Mammary epithelial cell (primary cell): ENCODE data around the gene APOE.

Source experiments
- CTCF ChIP-seq, 2 donors: IDR thresholded peaks in 1 of 2; conservative IDR thresholded peaks in 1 of 2; 2 replicates each; pipeline ENCODE4 v1.5.1; 2011 to 2012; ENCODE audit warnings: inconsistent platforms in 2 of 2, low read length in 2 of 2, mild to moderate bottlenecking in 2 of 2, control low read depth in 1 of 2, low read depth in 1 of 2; ENCODE audit not compliant: insufficient read depth in 1 of 2; ENCODE audit errors: extremely low read depth in 1 of 2
- EZH2 ChIP-seq: IDR thresholded peaks from 2 replicates; pipeline ENCODE4 v1.6.1; 2012; ENCODE audit warnings: low read length, inconsistent platforms, borderline replicate concordance

GRCh38 chr19:44893332-44894051, 12.1 kb upstream of the APOE start:
- TF ChIP-seq CTCF (conservative IDR thresholded peaks at IDR 0.05 in 1 of 2, IDR thresholded peaks at IDR 0.05 in 1 of 2; ENCODE audit: extremely low read depth in 1 of 2, insufficient read depth in 1 of 2, low read depth in 1 of 2, low read length in 2 of 2) = no peak
- no peak for TF ChIP-seq EZH2
